AG10803 (cell line): ENCODE data around the gene CASP3.
"Not testable (repeated sequence)": the region's sequence is repeated elsewhere in the genome, so short reads cannot be mapped to it uniquely, and the experiment has no call there.

Experiments used
- DNase-seq: peaks from one replicate; pipeline ENCODE4 v3.0.0; 2010; ENCODE audit warnings: low read depth
- H3K4me3 ChIP-seq: 2 replicates; pipeline ENCODE4 v1.5.1; 2011; ENCODE audit warnings: mild to moderate bottlenecking, low read length, control low read depth
- TF ChIP-seq, protein P1 (sequence below): conservative IDR thresholded peaks from 2 replicates; pipeline ENCODE4 v1.5.1; 2011; ENCODE audit warnings: mild to moderate bottlenecking, low read length, control low read depth, inconsistent platforms

CASP3 gene

DNA sequence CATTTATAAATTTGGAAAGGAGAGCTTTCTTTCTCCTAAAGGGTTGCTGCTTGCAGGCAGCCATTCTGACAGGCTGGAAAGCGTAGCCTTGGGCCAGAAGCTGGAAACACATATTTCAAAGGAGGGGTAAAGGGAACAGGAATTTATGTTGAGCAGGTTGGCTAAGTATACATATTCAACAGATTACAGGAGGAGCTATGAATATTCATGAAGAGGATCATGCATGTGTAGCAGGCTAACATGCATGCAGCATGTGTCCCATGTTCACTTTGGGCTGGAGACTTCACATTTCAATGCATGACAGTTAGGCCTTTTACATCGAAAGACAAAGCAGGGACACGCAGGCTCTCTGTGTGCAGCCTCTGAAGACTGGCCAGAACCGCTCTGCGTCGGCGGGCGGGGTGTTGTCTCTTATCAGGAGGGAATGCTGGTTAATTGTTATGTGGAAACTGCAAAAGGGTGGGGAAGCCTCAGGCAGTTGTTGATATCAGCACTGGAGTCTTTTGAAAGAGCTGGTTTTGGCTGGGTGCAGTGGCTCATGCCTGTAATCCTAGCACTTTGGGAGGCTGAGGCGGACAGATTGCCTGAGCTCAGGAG, 31.5 kb downstream of the CASP3 start:
- TF ChIP-seq, protein P1, sequence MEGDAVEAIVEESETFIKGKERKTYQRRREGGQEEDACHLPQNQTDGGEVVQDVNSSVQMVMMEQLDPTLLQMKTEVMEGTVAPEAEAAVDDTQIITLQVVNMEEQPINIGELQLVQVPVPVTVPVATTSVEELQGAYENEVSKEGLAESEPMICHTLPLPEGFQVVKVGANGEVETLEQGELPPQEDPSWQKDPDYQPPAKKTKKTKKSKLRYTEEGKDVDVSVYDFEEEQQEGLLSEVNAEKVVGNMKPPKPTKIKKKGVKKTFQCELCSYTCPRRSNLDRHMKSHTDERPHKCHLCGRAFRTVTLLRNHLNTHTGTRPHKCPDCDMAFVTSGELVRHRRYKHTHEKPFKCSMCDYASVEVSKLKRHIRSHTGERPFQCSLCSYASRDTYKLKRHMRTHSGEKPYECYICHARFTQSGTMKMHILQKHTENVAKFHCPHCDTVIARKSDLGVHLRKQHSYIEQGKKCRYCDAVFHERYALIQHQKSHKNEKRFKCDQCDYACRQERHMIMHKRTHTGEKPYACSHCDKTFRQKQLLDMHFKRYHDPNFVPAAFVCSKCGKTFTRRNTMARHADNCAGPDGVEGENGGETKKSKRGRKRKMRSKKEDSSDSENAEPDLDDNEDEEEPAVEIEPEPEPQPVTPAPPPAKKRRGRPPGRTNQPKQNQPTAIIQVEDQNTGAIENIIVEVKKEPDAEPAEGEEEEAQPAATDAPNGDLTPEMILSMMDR, result no peak
- H3K4me3 ChIP-seq, result no peak overlapping the region
- DNase-seq, result no peak

DNA sequence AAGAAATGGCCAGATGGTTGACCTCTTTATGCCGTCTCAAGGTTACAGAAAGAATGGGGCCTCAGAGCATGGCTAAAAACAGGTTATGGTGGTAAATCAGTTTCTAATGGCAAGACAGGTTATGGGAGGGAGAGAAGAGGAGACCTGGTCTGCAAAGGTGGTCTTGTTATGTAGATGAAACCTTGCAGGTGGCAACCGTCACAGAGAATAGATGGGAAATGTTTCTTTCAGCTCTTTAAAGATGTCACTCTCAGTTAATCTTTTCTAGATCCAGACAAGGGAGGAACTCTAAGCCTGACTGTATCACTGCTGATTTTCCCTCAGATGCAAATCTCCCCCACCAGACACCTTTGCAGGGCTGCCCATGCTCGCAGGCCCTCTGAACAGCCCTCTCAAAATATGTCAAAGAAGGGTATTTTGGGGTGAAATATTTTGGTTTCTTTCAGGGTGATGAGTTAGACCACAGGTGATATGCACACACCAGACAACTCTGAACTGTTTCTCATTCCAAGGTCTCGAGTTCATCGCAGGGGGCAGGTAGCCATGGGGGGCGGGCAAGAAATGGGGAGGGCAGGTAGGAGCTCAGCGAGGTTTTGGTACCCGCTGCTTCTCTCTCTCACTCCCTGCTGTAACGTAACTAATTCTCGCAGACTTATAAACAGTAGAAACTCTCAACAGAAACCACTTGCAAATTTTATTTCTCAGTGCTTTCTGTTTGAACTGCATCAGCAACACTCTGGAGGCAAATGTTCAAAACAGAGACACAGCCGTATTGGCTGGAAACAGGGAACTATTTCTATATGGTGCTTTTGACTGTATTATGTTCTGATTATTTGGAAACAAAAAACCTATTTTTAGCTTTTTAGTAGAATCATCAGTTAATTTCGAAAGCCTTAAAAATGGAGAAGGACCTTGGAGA, 32.4 kb downstream of the CASP3 start:
- TF ChIP-seq, protein P1, result no peak
- DNase-seq, result no peak

DNA sequence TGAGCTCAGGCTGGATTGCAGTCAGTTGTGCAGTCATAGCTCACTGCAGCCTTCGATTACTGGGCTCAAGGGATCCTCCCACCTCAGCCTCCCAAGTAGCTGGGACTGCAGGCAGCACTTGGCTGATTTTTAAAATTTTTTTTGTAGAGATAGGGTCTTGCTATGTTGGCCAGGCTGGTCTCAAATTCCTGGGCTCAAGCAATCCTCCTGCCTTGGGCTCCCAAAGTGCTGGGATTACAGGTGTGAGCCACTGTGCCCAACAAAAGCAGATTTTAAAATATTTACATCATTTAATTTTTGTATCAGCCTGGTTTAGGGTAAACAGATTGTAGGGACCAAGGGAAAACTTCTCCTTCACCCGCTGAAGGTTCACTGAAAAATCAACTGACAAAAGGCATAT, 33.1 kb downstream of the CASP3 start:
- H3K4me3 ChIP-seq, DNase-seq: not testable (repeated sequence)

More for the DNA sequence above, 32.4 kb downstream of the CASP3 start:
- no peak overlapping the region for H3K4me3 ChIP-seq

DNA sequence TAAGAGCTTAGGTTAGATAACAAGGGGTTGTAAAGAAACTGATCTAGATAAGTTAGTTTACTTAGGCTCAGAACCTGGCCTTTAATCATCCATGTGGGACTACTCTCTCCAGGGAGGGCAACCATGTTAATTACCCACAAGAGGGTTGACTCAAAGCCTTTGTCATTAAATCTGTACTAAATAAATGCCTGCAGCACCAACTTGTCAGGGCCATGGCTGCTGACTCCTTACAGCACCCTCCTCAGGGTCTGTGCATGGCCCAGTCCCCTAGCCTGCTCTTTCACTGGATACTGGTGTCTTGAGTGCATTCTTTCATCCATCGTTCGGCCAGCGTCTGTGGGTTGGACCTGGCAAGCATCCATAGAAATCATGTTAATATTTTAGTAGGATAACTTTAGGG, 34.7 kb downstream of the CASP3 start:
- DNase-seq, result no peak
- TF ChIP-seq, protein P1, result no peak
- no peak overlapping the region for H3K4me3 ChIP-seq

DNA sequence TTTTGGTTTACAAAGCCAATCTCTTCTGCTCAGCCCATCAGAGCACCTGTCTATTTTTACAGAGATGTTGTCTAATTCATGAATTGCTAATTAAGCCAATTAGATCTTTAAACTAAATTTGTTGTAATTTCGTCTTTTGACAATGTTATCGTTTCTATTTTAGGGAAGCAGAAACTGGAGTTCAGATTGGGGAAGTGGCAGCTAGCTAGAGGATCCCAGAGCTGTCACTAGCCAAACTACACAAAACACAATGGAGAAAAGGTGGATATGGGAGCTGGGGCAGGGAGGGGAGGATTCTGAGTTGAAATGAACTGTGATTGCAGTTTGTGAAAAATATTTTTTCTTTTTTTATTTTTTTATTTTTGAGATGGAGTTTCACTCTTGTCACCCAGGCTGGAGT, 35.8 kb downstream of the CASP3 start:
- DNase-seq, result no peak
- H3K4me3 ChIP-seq, result no peak overlapping the region
- TF ChIP-seq, protein P1, result no peak

DNA sequence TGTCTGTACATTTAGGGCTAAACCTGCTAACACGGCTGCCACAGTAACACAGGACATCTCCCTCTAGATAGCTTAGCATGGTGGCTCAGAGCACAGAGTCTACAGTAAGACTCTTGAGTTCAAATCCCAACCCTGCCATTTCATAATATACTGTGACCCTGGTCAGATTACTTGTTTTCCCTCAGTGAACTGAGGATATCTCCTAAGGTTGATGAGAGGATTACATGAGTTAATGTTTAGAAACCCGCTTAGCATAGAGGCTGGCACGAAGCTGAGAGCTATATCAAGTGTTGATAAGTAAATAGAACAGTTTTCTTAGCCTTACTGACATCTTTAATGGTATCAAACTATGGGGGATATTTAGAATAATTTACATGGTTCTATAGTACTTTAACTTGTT, 37.2 kb downstream of the CASP3 start:
- TF ChIP-seq, protein P1, result no peak
- H3K4me3 ChIP-seq, result no peak overlapping the region
- DNase-seq, result no peak

DNA sequence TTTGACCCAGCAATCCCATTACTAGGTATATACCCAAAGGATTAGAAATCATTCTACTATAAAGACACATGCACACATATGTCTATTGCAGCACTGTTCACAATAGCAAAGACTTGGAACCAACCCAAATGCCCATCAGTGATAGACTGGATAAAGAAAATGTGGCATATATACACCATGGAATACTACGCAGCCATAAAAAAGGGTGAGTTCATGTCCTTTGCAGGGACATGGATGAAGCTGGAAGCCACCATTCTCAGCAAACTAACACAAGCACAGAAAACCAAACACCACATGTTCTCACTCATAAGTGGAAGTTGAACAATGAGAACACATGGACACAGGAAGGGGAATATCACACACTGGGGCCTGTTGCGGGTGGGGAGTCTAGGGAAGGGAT, 41.8 kb downstream of the CASP3 start:
- not testable (repeated sequence) for DNase-seq, H3K4me3 ChIP-seq

DNA sequence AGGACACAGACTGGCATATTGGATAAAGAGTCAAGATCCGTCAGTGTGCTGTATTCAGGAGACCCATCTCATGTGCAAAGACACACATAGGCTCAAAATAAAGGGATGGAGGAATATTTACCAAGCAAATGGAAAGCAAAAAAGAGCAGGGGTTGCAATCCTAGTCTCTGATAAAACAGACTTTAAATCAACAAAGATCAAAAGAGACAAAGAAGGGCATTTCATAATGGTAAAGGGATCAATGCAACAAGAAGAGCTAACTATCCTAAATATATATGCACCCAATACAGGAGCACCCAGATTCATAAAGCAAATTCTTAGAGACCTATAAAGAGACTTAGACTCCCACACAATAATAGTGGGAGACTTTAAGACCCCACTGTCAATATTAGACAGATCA, 46.4 kb downstream of the CASP3 start:
- not testable (repeated sequence) for DNase-seq, H3K4me3 ChIP-seq

DNA sequence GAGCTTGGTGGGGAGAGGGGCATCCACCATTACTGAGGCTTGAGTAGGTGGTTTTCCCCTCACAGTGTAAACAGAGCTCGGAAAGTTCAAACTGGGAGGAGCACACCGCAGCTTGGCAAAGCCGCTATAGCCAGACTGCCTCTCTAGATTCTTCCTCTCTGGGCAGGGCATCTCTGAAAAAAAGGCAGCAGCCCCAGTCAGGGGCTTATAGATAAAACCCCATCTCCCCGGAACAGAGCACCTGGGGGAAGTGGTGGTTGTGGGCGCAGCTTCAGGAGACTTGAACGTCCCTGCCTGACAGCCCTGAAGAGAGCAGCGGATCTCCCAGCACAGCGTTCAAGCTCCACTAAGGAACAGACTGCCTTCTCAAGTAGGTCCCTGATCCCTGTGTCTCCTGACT, 48.3 kb downstream of the CASP3 start:
- H3K4me3 ChIP-seq, DNase-seq: not testable (repeated sequence)
